ENCODE data around the gene CCL20.

DNA sequence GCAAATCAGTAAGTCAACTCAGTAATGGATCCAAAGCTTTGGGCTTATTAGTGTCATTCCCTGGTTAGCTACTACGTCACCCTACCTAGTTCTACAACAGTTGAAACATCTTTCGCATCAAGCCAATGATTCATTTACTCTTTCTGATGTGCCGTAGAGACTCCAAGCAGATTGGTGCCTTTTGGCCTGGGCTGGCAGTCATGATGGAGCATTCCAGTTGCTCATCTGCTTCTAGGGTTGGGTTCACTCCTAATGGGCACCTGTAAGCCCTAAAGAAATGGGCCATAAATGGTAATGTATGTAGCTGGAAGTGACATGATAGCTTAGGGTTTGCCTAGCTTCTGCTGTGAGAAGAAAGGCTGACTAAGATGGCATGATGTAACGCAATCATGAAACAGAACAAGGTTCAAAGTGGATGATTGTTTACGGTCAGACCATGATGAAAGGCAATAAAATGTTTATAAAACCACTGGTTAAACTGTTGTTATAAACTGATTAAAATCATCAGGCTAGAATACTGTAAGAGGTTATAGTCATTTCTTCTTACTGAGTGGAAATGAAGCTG is 20.4 kb upstream of the CCL20 start:
- TF ChIP-seq CTCF (IDR thresholded peaks at IDR 0.05): no peak
- no peak for TF ChIP-seq POLR2A (IDR thresholded peaks at IDR 0.05)

Data from adrenal gland (tissue), 5 donors.